Measurements from ENCODE around the gene TAF1B.
"Not testable (repeated sequence)": the region's sequence is repeated elsewhere in the genome, so short reads cannot be mapped to it uniquely, and the experiment has no call there.

Gene TAF1B

GRCh38 chr2:9831670-9832069 lies 11.6 kb upstream of the TAF1B start:
- no peak for TF ChIP-seq POLR2A (IDR thresholded peaks at IDR 0.05; ENCODE audit: low read length)
- no peak for DNase-seq

- DNase-seq = no peak
These were observed 10.7 kb upstream of the TAF1B start for GRCh38 chr2:9832586-9832985.

GRCh38 chr2:9835068-9835467 lies 8.2 kb upstream of the TAF1B start:
- DNase-seq = not testable (repeated sequence)

More at GRCh38 chr2:9832586-9832985, 10.7 kb upstream of the TAF1B start:
- TF ChIP-seq POLR2A (IDR thresholded peaks at IDR 0.05; ENCODE audit: low read length) (no peak), GATA1 (IDR thresholded peaks at IDR 0.05; ENCODE audit: low read depth, low read length) (no peak)

- TF ChIP-seq POLR2A (IDR thresholded peaks at IDR 0.05; ENCODE audit: low read length) = no peak
- no peak for TF ChIP-seq GATA1 (IDR thresholded peaks at IDR 0.05; ENCODE audit: low read depth, low read length)
- DNase-seq = no peak
These were observed 7.2 kb upstream of the TAF1B start for GRCh38 chr2:9836074-9836473.

- no peak for TF ChIP-seq POLR2A (IDR thresholded peaks at IDR 0.05; ENCODE audit: low read length)
These were observed 6.8 kb upstream of the TAF1B start for GRCh38 chr2:9836517-9836916.

GRCh38 chr2:9837451-9837850 lies 5.8 kb upstream of the TAF1B start:
- no peak for DNase-seq
- no peak for TF ChIP-seq POLR2A (IDR thresholded peaks at IDR 0.05; ENCODE audit: low read length)
- no peak for TF ChIP-seq GATA1 (IDR thresholded peaks at IDR 0.05; ENCODE audit: low read depth, low read length)

More at GRCh38 chr2:9836517-9836916, 6.8 kb upstream of the TAF1B start:
- no peak for DNase-seq

- DNase-seq = no peak
- no peak for TF ChIP-seq GATA1 (IDR thresholded peaks at IDR 0.05; ENCODE audit: low read depth, low read length)
- no peak for TF ChIP-seq POLR2A (IDR thresholded peaks at IDR 0.05; ENCODE audit: low read length)
These were observed 4.9 kb upstream of the TAF1B start for GRCh38 chr2:9838391-9838790.

- no peak for TF ChIP-seq GATA1 (IDR thresholded peaks at IDR 0.05; ENCODE audit: low read depth, low read length)
- TF ChIP-seq POLR2A (IDR thresholded peaks at IDR 0.05; ENCODE audit: low read length) = no peak
- no peak for DNase-seq
These were observed 616 bp upstream of the TAF1B start for GRCh38 chr2:9842487-9843228.

- DNase-seq = peak; percentile 56 to 60
- no peak for TF ChIP-seq GATA1 (IDR thresholded peaks at IDR 0.05; ENCODE audit: low read depth, low read length)
- TF ChIP-seq POLR2A (IDR thresholded peaks at IDR 0.05; ENCODE audit: low read length) = no peak
These were observed 786 bp downstream of the TAF1B start for GRCh38 chr2:9844036-9844483.

GRCh38 chr2:9844576-9844975 lies 1.3 kb downstream of the TAF1B start:
- TF ChIP-seq POLR2A (IDR thresholded peaks at IDR 0.05; ENCODE audit: low read length) (no peak), GATA1 (IDR thresholded peaks at IDR 0.05; ENCODE audit: low read depth, low read length) (no peak)
- DNase-seq = peak; percentile 27 to 28

- DNase-seq = peak; percentile 30 to 53
- no peak for TF ChIP-seq POLR2A (IDR thresholded peaks at IDR 0.05; ENCODE audit: low read length)
- TF ChIP-seq GATA1 (IDR thresholded peaks at IDR 0.05; ENCODE audit: low read depth, low read length) = no peak
These were observed 3.3 kb downstream of the TAF1B start for GRCh38 chr2:9846554-9846953.

- no peak for DNase-seq
- TF ChIP-seq GATA1 (IDR thresholded peaks at IDR 0.05; ENCODE audit: low read depth, low read length) (no peak), POLR2A (IDR thresholded peaks at IDR 0.05; ENCODE audit: low read length) (no peak)
These were observed 3.9 kb downstream of the TAF1B start for GRCh38 chr2:9847140-9847539.

- DNase-seq = no peak
- TF ChIP-seq GATA1 (IDR thresholded peaks at IDR 0.05; ENCODE audit: low read depth, low read length) (no peak), POLR2A (IDR thresholded peaks at IDR 0.05; ENCODE audit: low read length) (no peak)
These were observed 9.6 kb downstream of the TAF1B start for GRCh38 chr2:9852881-9853280.

GRCh38 chr2:9857814-9858729 lies 14.8 kb downstream of the TAF1B start:
- no peak for TF ChIP-seq POLR2A (IDR thresholded peaks at IDR 0.05; ENCODE audit: low read length)
- TF ChIP-seq GATA1 (IDR thresholded peaks at IDR 0.05; ENCODE audit: low read depth, low read length) = no peak
- peak in 1 of 2 experiments; percentile 4 for DNase-seq

- TF ChIP-seq POLR2A (IDR thresholded peaks at IDR 0.05; ENCODE audit: low read length) (no peak), GATA1 (IDR thresholded peaks at IDR 0.05; ENCODE audit: low read depth, low read length) (no peak)
These were observed 15.4 kb downstream of the TAF1B start for GRCh38 chr2:9858730-9859068.

GRCh38 chr2:9860922-9861580 lies 17.8 kb downstream of the TAF1B start:
- DNase-seq = not testable (repeated sequence)

More at GRCh38 chr2:9858730-9859068, 15.4 kb downstream of the TAF1B start:
- no peak for DNase-seq

All from erythroblast (primary cell).